PC-9 (cell line): ENCODE data around the gene TARM1.

Experiments
- EZH2 ChIP-seq: fragments of 200-600 bp; sonication (generic); IDR thresholded peaks from 2 replicates; pipeline ENCODE4 v1.8.0; 2017; ENCODE audit warnings: antibody characterized with exemption, low read depth
- TF ChIP-seq, protein P1 (sequence below): fragments of 200-600 bp; sonication (generic); conservative IDR thresholded peaks from 2 replicates; pipeline ENCODE4 v1.6.1; 2017; ENCODE audit warnings: mixed run types, antibody characterized with exemption, mild to moderate bottlenecking, moderate library complexity

- TF ChIP-seq, protein P1, sequence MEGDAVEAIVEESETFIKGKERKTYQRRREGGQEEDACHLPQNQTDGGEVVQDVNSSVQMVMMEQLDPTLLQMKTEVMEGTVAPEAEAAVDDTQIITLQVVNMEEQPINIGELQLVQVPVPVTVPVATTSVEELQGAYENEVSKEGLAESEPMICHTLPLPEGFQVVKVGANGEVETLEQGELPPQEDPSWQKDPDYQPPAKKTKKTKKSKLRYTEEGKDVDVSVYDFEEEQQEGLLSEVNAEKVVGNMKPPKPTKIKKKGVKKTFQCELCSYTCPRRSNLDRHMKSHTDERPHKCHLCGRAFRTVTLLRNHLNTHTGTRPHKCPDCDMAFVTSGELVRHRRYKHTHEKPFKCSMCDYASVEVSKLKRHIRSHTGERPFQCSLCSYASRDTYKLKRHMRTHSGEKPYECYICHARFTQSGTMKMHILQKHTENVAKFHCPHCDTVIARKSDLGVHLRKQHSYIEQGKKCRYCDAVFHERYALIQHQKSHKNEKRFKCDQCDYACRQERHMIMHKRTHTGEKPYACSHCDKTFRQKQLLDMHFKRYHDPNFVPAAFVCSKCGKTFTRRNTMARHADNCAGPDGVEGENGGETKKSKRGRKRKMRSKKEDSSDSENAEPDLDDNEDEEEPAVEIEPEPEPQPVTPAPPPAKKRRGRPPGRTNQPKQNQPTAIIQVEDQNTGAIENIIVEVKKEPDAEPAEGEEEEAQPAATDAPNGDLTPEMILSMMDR, result no peak
- no peak for TF ChIP-seq EZH2
Observed at GRCh38 chr19:54041969-54042606, 39.1 kb downstream of the TARM1 start.
